Panc1 (cell line): Measurements from ENCODE around the gene SLC2A4. TPM values are rescaled to one million over a fixed set of nuclear protein-coding genes. Genes with fewer than 3 reads are reported as not detected.

ENCODE experiments used
- ATAC-seq: fragments of 200-7000 bp; cut with Tn5 transposase; 2 replicates; pipeline ENCODE4 v1.9.1; 2020; ENCODE audit warnings: mild to moderate bottlenecking, moderate library complexity
- BruUV-seq: library from RNA; stranded (reverse); fragments of 400-500 nt; replicated peaks from 2 replicates; lab custom pipeline; 2021; lab: Mats Ljungman, UMichigan
- CTCF ChIA-PET: fragments of 300-600 bp; sonication (Branson Sonifier 250); formaldehyde crosslinking; loops from one replicate; lab custom pipeline; 2022; ENCODE audit warnings: antibody characterized with exemption; lab: Charles Lee
- POLR2A ChIA-PET: fragments of 300-600 bp; sonication (Branson Sonifier 250); formaldehyde crosslinking; loops from one replicate; lab custom pipeline; 2022; ENCODE audit warnings: antibody characterized with exemption; lab: Charles Lee
- DNase-seq: peaks from one replicate; pipeline ENCODE4 v3.0.0-alpha.2; 2010; ENCODE audit warnings: low read depth, low spot score
- H3K27ac ChIP-seq: 2 replicates; pipeline ENCODE4 v1.5.1; 2011; ENCODE audit warnings: mild to moderate bottlenecking, low read length, inconsistent platforms
- H3K27me3 ChIP-seq: fragments of 200-500 bp; sonication (Bioruptor generic); 2 replicates; pipeline ENCODE4 v1.6.0; 2014; ENCODE audit warnings: low read length, inconsistent platforms; ENCODE audit not compliant: control insufficient read depth, insufficient read depth
- H3K36me3 ChIP-seq: fragments of 200-500 bp; sonication (Bioruptor generic); 2 replicates; pipeline ENCODE4 v1.5.1; 2014; ENCODE audit warnings: inconsistent platforms, mild to moderate bottlenecking, low read length, moderate library complexity; ENCODE audit not compliant: control insufficient read depth, insufficient read depth
- H3K4me1 ChIP-seq: 2 replicates; pipeline ENCODE4 v1.5.1; 2011; ENCODE audit warnings: inconsistent platforms, mild to moderate bottlenecking, low read length, moderate library complexity; ENCODE audit not compliant: control insufficient read depth, insufficient read depth
- H3K4me3 ChIP-seq, 2 experiments: 2 replicates each; pipeline ENCODE4 v1.5.1; 2011 to 2012; ENCODE audit warnings: low read depth in 2 of 2, low read length in 2 of 2, mild to moderate bottlenecking in 2 of 2, inconsistent platforms in 1 of 2, moderate library complexity in 1 of 2
- H3K9me3 ChIP-seq: fragments of 200-500 bp; sonication (Bioruptor generic); 2 replicates; pipeline ENCODE4 v1.5.1; 2014; ENCODE audit warnings: low read depth, mild to moderate bottlenecking, inconsistent platforms, low read length, moderate library complexity; ENCODE audit not compliant: control insufficient read depth, insufficient read depth
- POLR2AphosphoS5 ChIP-seq: IDR thresholded peaks from 2 replicates; pipeline ENCODE4 v1.6.1; 2012; ENCODE audit warnings: mild to moderate bottlenecking, low read depth, low read length, moderate library complexity
- SIN3A ChIP-seq: IDR thresholded peaks from 2 replicates; pipeline ENCODE4 v1.6.1; 2012; ENCODE audit warnings: low read depth, mild to moderate bottlenecking, low read length, moderate library complexity, borderline replicate concordance; ENCODE audit not compliant: insufficient read depth
- TCF7L2 ChIP-seq: IDR thresholded peaks from 2 replicates; pipeline ENCODE4 v1.6.1; 2011; ENCODE audit warnings: mild to moderate bottlenecking, low read depth, low read length, inconsistent platforms
- in situ Hi-C: cut with HindIII; loops from 2 replicates; pipeline ENCODE4 v1.10.0; 2016; ENCODE audit warnings: low sequenced_read_pairs, low pct_unique_long_range_greater_than_20kb
- intact Hi-C: fragments of 100-400 bp; cut with micrococcal nuclease; formaldehyde crosslinking; loops from one replicate; pipeline ENCODE4 v1.10.0; 2022; ENCODE audit not compliant: unreplicated experiment
- total RNA-seq: library from RNA; stranded (reverse); gene quantifications from one replicate; pipeline ENCODE4 v1.2.1, GENCODE V29; 2021; ENCODE audit not compliant: unreplicated experiment
- TF ChIP-seq, protein P1 (sequence below), 2 experiments: IDR thresholded peaks; 2 replicates each; pipeline ENCODE4 v1.6.1; 2011 to 2012; ENCODE audit warnings: low read depth in 2 of 2, control low read depth in 1 of 2, low read length in 1 of 2, mild to moderate bottlenecking in 1 of 2, moderate library complexity in 1 of 2; ENCODE audit not compliant: insufficient read depth in 1 of 2
- TF ChIP-seq, protein P2 (sequence below): fragments of 450-650 bp; IDR thresholded peaks from 2 replicates; pipeline ENCODE4 v1.5.1; 2017; ENCODE audit warnings: mild to moderate bottlenecking

Gene SLC2A4
- total RNA-seq, 1 experiment from 2014 or later: 0.31 TPM

DNA sequence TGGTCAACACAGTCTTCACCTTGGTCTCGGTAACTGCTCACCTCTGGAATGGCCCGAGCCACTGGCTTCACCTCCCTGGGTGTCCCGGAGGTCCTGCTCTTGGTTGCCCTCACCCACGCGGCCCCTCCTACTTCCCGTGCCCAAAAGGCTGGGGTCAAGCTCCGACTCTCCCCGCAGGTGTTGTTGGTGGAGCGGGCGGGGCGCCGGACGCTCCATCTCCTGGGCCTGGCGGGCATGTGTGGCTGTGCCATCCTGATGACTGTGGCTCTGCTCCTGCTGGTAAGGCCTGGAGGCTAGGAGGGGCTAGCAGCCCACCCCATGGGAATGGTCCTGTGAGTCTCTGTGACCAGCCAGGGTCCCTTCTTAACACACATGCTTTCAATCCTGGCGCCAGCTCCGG is 3.4 kb downstream of the SLC2A4 start:
- ChIA-PET CTCF (no interaction called here), POLR2A (no interaction called here)
- Histone ChIP-seq H3K4me1 (no peaks in the 10 kb centered on the region), H3K9me3 (no peaks in the 10 kb centered on the region), H3K27ac (no peak overlapping the region), H3K4me3 (no peak overlapping the region), H3K36me3 (no peaks in the 10 kb centered on the region), H3K27me3 (no peaks in the 10 kb centered on the region)
- DNase-seq (no peak), ATAC-seq (no peak)
- intact Hi-C loops (no loop called here), in situ Hi-C loops (no loop called here)
- TF ChIP-seq TCF7L2 (no peak), POLR2AphosphoS5 (no peak), SIN3A (no peak)
- TF ChIP-seq, protein P1, sequence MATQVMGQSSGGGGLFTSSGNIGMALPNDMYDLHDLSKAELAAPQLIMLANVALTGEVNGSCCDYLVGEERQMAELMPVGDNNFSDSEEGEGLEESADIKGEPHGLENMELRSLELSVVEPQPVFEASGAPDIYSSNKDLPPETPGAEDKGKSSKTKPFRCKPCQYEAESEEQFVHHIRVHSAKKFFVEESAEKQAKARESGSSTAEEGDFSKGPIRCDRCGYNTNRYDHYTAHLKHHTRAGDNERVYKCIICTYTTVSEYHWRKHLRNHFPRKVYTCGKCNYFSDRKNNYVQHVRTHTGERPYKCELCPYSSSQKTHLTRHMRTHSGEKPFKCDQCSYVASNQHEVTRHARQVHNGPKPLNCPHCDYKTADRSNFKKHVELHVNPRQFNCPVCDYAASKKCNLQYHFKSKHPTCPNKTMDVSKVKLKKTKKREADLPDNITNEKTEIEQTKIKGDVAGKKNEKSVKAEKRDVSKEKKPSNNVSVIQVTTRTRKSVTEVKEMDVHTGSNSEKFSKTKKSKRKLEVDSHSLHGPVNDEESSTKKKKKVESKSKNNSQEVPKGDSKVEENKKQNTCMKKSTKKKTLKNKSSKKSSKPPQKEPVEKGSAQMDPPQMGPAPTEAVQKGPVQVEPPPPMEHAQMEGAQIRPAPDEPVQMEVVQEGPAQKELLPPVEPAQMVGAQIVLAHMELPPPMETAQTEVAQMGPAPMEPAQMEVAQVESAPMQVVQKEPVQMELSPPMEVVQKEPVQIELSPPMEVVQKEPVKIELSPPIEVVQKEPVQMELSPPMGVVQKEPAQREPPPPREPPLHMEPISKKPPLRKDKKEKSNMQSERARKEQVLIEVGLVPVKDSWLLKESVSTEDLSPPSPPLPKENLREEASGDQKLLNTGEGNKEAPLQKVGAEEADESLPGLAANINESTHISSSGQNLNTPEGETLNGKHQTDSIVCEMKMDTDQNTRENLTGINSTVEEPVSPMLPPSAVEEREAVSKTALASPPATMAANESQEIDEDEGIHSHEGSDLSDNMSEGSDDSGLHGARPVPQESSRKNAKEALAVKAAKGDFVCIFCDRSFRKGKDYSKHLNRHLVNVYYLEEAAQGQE (IDR thresholded peaks at IDR 0.05; ENCODE audit: insufficient read depth in 1 of 2, low read depth in 2 of 2, low read length in 1 of 2): no peak
- TF ChIP-seq, protein P2, sequence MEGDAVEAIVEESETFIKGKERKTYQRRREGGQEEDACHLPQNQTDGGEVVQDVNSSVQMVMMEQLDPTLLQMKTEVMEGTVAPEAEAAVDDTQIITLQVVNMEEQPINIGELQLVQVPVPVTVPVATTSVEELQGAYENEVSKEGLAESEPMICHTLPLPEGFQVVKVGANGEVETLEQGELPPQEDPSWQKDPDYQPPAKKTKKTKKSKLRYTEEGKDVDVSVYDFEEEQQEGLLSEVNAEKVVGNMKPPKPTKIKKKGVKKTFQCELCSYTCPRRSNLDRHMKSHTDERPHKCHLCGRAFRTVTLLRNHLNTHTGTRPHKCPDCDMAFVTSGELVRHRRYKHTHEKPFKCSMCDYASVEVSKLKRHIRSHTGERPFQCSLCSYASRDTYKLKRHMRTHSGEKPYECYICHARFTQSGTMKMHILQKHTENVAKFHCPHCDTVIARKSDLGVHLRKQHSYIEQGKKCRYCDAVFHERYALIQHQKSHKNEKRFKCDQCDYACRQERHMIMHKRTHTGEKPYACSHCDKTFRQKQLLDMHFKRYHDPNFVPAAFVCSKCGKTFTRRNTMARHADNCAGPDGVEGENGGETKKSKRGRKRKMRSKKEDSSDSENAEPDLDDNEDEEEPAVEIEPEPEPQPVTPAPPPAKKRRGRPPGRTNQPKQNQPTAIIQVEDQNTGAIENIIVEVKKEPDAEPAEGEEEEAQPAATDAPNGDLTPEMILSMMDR: no peak
- BruUV-seq: no TSS peak

DNA sequence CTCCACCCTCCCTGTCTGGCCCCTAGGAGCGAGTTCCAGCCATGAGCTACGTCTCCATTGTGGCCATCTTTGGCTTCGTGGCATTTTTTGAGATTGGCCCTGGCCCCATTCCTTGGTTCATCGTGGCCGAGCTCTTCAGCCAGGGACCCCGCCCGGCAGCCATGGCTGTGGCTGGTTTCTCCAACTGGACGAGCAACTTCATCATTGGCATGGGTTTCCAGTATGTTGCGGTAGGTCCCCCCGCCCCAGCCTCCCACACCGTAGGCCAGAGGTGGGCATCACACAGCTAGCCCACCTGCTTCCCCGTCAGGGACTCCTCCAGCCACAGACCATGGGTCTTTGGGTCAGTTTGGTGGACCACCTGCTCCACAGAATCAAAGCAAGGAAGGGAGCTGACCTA is 4.2 kb downstream of the SLC2A4 start:
- no peak overlapping the region for H3K27ac ChIP-seq
- CTCF ChIA-PET: no interaction called here
- POLR2A ChIA-PET: no interaction called here
- TF ChIP-seq POLR2AphosphoS5 (no peak), TCF7L2 (no peak), SIN3A (no peak)
- TF ChIP-seq, protein P2: no peak
- TF ChIP-seq, protein P1 (IDR thresholded peaks at IDR 0.05; ENCODE audit: insufficient read depth in 1 of 2, low read depth in 2 of 2, low read length in 1 of 2): no peak
- intact Hi-C loops: no loop called here
- no peak overlapping the region for H3K4me3 ChIP-seq
- no peaks in the 10 kb centered on the region for H3K36me3 ChIP-seq
- H3K9me3 ChIP-seq: no peaks in the 10 kb centered on the region
- in situ Hi-C loops: no loop called here
- H3K27me3 ChIP-seq: no peaks in the 10 kb centered on the region
- ATAC-seq: no peak
- DNase-seq: no peak
- H3K4me1 ChIP-seq: no peaks in the 10 kb centered on the region
- BruUV-seq: no TSS peak
